IMR-90 (cell line): ENCODE results near the gene KAT6B.

Experiments
- BHLHE40 ChIP-seq: fragments of 150-350 bp; IDR thresholded peaks from 2 replicates; pipeline ENCODE4 v1.6.1; 2016; ENCODE audit warnings: mild to moderate bottlenecking, low read depth, low read length
- CEBPB ChIP-seq: IDR thresholded peaks from 2 replicates; pipeline ENCODE4 v1.6.1; 2012; ENCODE audit warnings: low read depth, low read length, improper control_type of control experiment
- MAZ ChIP-seq: IDR thresholded peaks from 2 replicates; pipeline ENCODE4 v1.6.1; 2012; ENCODE audit warnings: low read depth, mild to moderate bottlenecking, low read length, improper control_type of control experiment, moderate library complexity, borderline replicate concordance
- SMC3 ChIP-seq: fragments of 150-350 bp; IDR thresholded peaks from 2 replicates; pipeline ENCODE4 v1.6.1; 2016; ENCODE audit warnings: low read depth, mild to moderate bottlenecking, antibody characterized with exemption, low read length, moderate library complexity
- USF2 ChIP-seq: fragments of 150-350 bp; IDR thresholded peaks from 2 replicates; pipeline ENCODE4 v1.6.1; 2017; ENCODE audit warnings: mild to moderate bottlenecking, antibody characterized with exemption, low read length, low read depth
- TF ChIP-seq, protein P1 (sequence below): conservative IDR thresholded peaks from 2 replicates; pipeline ENCODE4 v1.5.1; 2012; ENCODE audit warnings: mild to moderate bottlenecking, low read depth, low read length, improper control_type of control experiment
- TF ChIP-seq, protein P2 (sequence below): fragments of 150-350 bp; IDR thresholded peaks from 2 replicates; pipeline ENCODE4 v1.6.1; 2016; ENCODE audit warnings: low read depth, mild to moderate bottlenecking, low read length, moderate library complexity, borderline replicate concordance

GRCh38 chr10:75028049-75028448 is 201.6 kb downstream of the KAT6B start:
- TF ChIP-seq CEBPB (no peak), BHLHE40 (no peak), MAZ (no peak), SMC3 (no peak), USF2 (no peak)
- TF ChIP-seq, protein P1, sequence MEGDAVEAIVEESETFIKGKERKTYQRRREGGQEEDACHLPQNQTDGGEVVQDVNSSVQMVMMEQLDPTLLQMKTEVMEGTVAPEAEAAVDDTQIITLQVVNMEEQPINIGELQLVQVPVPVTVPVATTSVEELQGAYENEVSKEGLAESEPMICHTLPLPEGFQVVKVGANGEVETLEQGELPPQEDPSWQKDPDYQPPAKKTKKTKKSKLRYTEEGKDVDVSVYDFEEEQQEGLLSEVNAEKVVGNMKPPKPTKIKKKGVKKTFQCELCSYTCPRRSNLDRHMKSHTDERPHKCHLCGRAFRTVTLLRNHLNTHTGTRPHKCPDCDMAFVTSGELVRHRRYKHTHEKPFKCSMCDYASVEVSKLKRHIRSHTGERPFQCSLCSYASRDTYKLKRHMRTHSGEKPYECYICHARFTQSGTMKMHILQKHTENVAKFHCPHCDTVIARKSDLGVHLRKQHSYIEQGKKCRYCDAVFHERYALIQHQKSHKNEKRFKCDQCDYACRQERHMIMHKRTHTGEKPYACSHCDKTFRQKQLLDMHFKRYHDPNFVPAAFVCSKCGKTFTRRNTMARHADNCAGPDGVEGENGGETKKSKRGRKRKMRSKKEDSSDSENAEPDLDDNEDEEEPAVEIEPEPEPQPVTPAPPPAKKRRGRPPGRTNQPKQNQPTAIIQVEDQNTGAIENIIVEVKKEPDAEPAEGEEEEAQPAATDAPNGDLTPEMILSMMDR = no peak
- TF ChIP-seq, protein P2, sequence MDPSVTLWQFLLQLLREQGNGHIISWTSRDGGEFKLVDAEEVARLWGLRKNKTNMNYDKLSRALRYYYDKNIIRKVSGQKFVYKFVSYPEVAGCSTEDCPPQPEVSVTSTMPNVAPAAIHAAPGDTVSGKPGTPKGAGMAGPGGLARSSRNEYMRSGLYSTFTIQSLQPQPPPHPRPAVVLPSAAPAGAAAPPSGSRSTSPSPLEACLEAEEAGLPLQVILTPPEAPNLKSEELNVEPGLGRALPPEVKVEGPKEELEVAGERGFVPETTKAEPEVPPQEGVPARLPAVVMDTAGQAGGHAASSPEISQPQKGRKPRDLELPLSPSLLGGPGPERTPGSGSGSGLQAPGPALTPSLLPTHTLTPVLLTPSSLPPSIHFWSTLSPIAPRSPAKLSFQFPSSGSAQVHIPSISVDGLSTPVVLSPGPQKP = no peak
